ENCODE data around the gene C20orf173.
"Not testable (repeated sequence)": the region's sequence is repeated elsewhere in the genome, so short reads cannot be mapped to it uniquely, and the experiment has no call there.

Gene C20orf173

DNA sequence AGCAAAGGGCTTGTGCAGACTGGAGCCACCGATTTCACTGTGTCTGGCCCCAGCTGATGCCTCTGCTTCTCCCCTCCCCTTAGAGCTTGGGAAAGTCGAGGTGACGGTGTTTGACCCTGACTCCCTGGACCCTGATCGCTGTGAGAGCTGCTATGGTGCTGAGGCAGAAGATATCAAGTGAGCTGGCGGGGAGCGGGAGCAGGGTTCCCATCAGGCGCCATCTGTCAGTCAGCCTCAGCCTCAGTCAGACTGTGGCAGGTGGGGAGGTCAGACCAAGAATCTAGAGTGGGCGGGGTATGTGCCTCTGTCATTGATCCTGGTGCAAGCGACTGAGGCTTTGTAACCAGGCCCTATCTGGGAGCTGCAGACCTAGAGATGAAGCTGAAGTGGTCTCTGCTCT, 17.9 kb upstream of the C20orf173 start:
- in situ Hi-C loops (cut with MboI; ENCODE audit: low sequenced_read_pairs), result no loop called here

DNA sequence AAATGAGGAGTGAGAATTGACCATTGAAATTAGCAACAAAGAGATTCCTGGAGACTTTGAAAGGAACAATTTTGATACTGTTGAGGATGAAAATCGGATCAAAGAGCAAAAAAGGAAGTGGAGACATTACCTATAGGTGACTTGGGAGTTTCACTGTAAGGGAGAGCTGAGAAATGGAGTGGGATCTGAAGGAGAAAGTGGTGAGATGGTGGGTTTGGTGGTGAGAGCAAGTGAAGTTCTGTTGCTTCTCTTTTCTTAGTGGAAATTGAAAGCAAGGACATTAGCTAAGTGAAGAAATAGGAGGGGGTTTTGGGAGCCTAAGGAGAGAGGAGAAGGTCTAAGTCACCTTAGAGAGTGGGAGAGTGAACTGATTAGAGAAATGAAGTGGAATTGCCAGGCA, 16.7 kb upstream of the C20orf173 start:
- in situ Hi-C loops (cut with MboI; ENCODE audit: low sequenced_read_pairs), result no loop called here

DNA sequence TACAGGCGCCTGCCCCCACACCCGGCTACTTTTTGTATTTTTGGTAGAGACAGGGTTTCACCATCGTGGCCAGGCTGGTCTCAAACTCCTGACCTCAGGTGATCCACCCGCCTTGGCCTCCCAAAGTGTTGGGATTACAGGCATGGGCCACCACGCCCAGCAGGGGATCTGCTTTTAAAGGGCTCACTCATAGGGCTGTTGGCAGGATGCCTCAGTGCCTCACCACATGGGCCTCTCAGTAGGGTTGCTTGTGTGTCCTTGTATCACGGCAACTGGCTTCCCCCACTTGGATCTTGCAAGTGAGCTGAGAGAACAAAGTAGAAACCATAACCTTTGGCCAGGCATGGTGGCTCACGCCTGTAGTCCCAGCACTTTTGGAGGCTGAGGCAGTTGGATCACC, 15.5 kb upstream of the C20orf173 start:
- in situ Hi-C loops (cut with MboI; ENCODE audit: low sequenced_read_pairs), result not testable (repeated sequence)

DNA sequence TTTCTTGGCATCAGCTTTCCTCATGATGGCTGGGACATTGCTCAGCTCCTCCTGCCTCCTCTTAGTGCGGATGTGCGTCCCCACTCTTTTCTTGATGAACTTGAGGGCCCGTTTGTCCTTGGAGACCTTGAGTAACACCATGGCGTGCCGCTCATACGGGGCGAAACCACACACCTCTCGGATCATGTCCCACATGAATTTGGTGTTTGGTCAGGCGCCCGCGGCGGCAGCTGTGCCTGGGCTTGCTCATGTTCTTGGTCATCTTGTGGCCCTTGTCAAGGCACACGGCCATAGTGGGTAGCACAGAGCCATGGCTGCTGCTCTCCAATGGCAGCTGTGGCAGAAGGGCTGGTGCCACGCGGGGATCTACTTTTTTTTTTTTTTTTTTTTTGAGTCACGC, 15.0 kb upstream of the C20orf173 start:
- in situ Hi-C loops (cut with MboI; ENCODE audit: low sequenced_read_pairs), result no loop called here

DNA sequence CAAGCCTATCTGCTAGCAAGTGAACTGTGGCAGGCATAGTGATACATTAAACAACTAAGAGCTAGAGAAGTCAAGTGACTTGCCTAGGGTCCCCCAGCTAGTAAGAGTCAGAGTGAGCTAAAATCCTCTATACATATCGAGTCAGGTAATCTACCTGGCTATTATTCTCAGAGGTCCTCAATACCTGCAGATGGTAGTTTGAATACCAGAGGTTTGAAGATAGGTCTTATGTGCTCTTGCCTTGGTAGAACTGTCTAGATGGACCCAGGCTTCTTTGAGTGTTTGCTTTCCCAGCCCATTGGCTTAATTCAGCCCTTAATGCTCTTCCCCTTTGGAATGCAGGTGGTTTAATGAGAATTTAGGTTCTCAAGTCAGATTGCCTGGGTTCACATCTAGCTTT, 13.5 kb upstream of the C20orf173 start:
- in situ Hi-C loops (cut with MboI; ENCODE audit: low sequenced_read_pairs), result no loop called here

DNA sequence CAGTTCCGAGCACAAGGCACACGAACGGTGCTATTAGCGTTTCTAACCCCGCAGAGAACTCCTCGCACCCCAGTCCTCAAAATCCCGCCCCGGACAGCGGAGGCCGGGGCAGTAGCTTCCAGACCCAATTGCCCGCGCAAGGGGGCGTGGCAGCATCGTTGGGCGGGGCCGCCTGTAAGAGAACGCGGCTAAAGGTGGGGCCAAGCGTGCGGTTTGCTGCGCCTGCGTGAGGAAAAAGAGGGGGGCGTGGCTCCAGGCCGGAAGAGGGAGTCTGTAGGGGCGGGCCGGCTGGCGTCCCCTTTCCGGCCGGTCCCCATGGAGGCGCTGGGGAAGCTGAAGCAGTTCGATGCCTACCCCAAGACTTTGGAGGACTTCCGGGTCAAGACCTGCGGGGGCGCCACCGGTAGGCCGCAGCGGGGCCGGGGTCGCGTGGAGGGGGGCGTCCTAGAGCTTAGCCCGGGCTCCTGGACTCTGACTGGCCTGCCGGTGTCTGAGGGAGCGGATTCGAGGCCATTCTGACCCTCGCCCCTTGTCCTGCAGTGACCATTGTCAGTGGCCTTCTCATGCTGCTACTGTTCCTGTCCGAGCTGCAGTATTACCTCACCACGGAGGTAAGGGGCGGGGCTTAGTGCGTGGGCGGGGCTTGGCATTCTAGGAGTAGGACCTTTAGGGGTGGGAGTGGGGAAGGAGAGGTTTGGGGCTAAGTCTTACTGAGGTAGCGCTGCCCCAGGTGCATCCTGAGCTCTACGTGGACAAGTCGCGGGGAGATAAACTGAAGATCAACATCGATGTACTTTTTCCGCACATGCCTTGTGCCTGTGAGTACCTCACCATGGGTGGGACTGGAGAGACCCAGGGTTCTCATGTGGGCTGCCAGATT, 12.6 kb upstream of the C20orf173 start, which contains the start of gene ERGIC3:
Gene ERGIC3 (plus strand): TSS at position 296 of the 880 bp plus-strand sequence. CDS start 20 bp downstream, at position 316.
- in situ Hi-C loops (cut with MboI; ENCODE audit: low sequenced_read_pairs), result no loop called here

DNA sequence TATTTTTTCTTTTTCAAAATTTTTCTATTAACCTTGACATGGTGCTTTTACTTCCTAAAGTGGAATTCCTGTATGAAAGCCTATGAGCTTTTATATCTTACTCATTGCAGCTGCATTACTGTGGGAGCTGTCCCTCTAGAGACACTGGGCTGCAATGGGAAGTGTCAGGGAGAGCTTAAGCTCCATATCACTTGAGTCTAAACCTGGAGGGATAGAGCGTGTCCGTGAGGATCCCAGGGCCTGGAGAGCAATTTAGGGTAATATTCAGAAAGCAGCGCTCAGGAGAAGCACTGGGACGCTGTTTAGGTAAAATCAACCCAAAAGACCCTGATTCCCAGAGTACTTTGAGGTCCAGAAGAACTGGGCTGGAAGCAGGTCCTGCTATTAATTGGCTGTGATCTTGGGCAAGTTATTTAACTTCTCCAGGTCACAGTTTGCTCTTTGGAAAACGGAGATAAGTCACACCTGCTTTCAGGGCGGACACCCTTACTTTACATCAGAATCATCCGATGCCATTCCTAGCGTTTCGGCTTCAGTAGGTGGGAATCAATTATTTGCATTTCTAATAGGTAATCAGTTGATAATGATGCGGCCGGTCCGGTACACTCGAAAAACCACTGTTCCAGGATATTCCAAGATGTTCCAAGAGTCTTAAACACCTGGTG, 11.8 kb upstream of the C20orf173 start:
- in situ Hi-C loops (cut with MboI; ENCODE audit: low sequenced_read_pairs), result no loop called here

DNA sequence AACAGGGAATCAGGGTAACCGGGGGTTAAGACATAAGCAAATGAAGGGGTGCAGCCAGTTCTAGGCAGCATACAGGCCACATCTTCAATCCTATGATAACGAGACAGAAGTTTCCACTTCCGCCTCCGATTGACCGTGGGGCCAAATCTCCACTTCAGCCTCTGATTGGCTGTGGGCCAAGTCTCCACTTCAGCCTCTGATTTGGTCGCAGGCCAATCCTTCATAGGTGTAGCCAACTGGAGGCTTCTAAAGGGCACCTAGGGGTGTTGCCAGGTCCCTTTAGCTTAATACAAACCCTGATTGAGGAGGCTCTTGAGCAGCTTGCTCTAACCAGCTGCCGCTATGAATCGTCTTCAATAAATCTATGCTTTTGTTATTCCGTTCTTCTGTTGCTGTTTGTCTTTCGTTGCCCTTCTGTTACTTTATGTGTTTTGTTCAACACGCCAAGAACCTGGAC, 10.3 kb upstream of the C20orf173 start:
- in situ Hi-C loops (cut with MboI; ENCODE audit: low sequenced_read_pairs), result no loop called here

DNA sequence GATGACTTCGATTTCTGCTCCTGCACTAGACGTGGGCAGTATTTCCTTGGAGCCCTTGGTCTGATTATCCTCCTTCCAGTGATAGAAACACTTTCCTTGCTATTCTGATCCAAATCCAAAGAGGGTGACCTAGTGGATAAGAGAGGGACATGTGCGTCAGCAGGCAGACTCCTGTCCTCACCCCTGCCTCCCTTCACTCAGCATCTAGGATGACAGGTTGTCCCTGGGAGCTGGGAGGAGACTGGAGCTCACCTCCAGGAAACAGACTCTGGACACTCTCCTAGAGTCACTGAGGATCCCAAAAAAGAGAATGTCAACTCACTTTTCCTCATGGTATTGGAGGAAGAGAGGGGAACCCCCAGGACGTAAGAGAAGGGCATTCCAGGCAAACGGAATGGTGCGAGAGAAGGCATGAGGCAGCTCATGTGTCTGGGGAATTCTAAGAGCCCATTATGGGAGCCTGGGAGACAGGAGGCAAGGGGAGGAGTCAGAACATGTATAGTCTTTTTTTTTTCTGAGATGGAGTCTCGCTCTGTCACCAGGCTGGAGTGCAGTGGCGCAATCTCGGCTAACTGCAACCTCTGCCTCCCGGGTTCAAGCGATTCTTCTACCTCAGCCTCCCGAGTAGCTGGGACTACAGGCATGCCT, 2.2 kb downstream of the C20orf173 start:
- in situ Hi-C loops (cut with MboI; ENCODE audit: low sequenced_read_pairs), result no loop called here

DNA sequence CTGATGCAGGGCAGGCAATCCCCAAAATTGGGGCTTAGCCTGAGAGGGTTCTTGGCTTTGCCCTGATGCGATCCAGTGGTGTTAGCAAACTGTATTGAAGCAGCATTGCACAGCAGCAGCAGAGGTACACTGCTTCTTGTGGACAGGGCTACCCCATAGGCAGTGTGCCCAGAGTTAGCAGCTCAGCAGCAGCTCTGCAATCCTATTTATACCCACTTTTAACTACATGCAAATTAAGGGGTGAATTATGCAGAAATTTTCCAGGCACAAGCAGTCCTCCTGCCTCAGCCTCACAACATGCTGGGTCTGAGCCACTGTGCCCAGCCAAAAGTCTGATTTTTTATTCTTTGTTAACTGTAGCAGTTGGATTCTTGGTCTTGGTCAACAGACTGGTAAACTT, 3.8 kb downstream of the C20orf173 start:
- in situ Hi-C loops (cut with MboI; ENCODE audit: low sequenced_read_pairs), result no loop called here

DNA sequence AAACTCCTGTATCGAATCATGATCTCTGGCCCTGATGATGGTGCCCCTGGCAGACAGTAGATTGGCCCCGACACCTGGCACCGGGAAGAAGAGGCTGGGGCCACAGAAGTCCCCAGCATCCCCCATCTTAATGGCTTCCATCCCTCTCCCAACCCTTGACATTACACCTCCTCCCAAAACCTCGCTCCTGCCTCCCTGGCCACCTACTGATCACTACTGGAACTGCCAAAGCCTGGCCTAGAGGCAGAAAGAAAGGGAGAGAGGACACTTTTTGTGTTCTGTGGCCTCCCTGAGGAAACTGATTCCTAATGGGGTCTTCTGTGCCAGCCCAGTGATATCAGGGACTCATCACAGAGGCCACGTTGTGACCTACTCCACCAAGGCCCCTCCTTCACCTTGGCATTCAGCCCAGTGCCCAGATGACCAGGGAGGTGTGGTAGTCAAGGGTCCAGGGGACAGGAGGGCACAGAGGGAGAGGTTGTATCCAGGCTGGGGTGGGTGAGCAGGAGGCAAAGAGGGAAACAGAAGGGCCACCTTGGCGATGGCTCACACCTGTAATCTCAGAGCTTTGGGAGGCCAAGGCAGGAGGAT, 6.1 kb downstream of the C20orf173 start:
- in situ Hi-C loops (cut with MboI; ENCODE audit: low sequenced_read_pairs), result no loop called here

DNA sequence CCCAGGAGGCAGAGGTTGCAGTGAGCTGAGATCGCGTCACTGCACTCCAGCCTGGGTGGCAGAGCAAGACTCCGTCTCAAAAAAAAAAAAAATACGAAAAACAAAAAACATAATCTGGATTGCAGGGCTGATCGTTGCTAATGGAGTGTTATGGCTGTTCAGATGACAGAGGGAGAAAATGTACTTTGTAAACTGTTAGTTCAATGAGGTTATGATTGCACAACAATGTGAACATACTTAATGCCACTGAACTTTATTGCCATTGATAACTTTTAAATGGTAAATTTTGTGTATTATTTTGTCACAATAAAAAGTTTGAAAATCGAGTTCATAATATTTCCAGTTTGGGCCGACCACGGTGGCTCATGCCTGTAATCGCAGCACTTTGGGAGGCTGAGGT, 10.5 kb downstream of the C20orf173 start:
- in situ Hi-C loops (cut with MboI; ENCODE audit: low sequenced_read_pairs), result no loop called here

DNA sequence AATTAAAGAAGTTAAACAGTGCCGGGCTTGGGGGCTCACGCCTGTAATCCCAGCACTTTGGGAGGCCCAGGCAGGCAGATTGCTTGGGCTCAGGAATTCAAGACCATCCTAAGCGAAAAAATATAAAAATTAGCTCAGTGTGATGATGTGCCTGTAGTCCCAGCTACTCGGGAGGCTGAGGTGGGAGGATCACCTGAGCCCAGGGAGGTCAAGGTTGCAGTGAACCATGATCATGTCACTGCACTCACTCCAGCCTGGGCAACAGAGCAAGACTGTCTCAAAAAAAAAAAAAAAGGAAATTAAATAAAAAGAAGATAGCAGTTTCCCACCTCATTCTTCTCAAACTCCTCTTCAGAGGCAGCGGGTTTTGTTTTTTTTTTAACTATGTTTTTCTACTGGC, 11.7 kb downstream of the C20orf173 start:
- in situ Hi-C loops (cut with MboI; ENCODE audit: low sequenced_read_pairs), result not testable (repeated sequence)

DNA sequence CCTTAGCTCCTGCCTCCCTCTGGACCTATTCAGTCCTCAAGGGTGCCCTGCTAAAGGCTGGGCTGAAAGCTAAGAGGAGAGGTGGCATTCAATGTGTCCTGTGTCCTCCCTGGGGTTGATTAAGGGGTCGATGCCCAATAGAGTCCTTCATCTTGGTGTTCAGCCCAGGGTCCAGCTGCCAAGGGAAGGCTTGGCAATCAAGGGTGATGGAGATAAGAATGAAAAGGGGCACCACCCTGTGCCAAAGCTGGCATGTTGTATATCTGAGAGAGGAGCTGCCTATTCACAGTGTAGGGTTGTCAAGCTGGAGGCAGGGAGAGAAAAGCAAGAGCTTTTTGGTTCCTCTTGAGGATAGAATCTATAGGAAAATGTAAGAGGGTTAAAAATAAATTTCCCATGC, 12.3 kb downstream of the C20orf173 start:
- in situ Hi-C loops (cut with MboI; ENCODE audit: low sequenced_read_pairs), result no loop called here

DNA sequence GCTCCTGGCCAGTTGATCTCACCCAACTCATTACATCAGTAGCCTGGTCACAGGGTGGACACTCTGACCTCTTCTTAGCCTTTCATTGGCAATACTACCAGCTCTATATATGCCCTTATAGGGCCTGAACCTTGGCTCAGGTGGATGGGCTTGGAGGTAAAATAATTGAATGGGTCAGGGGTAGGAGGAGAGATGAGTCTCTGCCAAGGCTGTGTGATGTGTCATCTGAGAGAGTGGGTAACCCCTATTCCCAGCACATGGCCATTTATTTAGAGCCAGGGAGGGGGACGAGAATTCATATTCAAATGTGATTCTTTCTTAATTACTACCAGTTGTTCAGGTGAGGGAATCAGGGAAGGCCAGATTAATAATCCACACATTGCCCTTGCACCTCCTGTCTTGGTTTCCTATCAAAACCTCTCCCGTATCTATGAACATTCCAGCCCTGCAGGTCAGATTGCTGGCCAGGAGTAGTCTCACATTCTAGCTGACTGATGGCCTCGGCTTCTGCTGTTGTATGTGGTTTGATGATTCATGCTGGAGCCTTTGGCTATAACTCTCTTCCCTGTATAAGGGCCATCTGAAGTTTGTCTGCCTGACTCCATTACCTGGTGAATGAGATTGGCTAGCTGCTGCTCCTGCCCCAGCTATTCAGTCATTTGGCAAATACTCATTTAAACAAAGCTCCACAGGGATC, 13.4 kb downstream of the C20orf173 start:
- in situ Hi-C loops (cut with MboI; ENCODE audit: low sequenced_read_pairs), result no loop called here

DNA sequence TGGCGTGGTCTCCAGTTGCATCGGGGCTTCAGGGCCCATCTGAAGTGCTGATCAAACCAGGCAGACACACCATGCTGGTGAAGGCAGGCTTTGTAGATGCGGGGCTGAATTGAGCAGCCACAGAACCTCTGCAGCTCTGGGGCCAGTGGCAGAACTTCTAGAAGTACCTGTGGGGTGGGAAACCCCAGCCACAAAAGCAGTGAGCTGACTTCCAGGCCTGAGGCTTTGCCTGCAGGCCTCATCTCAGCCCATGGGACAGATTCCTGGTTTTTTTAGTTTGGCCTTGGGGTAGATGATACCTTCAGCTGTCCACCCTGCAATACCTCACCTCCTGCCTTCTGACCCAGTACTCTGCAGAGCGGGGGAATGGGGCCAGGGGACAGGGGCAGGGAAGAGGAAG, 14.1 kb downstream of the C20orf173 start:
- in situ Hi-C loops (cut with MboI; ENCODE audit: low sequenced_read_pairs), result no loop called here

DNA sequence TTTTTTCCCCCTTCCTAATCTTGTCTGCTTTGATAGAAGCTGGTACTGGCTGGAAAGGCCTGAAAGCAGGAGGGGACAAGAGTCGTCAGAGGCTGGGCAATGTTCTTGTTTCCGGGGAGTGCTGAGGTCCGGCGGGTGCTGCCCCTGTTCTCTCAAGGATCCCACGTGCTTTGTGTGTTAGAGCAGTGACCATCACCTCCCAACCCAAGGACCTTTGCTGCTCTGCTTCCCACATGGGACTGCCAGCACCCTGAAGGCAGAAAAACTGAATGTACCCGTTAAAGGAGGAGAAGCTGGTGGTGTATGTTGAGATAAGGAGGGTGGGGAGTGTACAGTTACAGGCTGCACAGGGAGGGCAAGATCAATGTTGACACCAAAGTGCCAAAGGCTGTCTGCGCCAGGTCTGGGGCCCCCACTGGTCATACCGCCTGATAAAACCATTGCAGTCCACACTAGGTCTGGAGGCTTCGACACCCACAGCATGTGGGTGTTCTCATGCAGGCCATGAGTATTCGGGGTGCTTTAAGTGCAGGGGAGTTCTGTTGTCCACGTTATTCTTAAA, 15.0 kb downstream of the C20orf173 start:
- in situ Hi-C loops (cut with MboI; ENCODE audit: low sequenced_read_pairs), result no loop called here

DNA sequence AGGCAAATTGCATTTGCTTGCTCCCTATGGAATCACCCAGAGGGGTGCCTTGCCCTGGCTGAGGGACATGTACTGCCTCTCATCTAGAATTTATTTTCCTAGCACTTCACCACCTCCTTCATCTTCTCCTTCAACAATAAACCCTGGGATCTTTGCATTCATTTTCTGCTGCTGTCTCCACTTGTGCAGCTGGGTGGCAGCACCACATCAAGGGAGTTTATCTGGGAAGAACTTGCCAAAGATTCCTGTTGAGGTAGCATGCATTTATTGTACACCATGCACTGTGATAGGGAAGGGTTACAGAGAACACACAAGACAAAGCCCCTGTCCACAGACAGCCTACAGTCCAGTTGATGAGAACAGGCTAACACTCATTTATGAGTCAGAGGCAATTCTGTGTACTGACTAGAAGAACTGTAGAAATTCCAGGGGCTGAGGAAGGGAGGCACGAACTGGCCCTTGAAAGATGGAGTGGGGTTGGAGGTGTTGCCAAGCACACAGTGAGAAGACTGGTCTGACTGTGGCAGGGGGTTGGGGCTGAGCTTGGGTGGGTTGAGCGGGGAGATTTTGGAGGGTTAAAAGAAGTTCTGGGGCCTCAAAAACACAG, 17.5 kb downstream of the C20orf173 start:
- in situ Hi-C loops (cut with MboI; ENCODE audit: low sequenced_read_pairs), result no loop called here

DNA sequence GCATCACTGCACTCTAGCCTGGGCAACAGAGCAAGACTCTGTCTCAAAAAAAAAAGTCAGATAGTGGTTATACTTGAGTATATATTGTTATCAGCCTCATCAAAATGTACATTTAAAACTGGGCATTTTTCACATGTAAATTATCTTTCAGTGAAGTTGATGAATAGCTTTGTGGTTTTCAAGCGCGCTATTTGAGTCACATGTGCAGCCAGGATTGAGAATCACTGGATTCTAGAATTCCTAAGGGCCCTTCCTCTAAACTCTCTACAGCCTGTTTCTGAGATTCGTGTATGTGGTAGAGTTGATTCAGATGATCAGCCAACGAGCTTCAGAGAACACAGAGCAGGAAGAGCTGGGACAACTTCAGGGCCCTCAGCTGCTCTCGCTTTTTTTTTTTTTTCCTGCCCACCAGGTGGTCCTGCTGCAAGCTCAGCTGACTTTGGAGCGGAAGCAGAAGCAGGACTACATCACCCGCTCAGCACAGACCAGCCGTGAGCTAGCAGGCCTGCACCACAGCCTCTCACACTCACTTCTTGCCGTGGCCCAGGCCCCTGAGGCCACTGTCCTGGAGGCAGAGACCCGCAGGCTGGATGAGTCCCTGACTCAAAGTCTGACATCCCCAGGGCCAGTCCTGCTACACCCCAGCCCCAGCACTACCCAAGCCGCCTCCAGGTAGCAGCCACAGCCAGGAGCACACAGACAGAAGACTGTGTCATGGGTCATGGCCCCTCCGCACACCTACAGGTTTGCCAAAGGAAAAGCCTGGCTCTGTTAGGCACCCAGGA, 18.3 kb downstream of the C20orf173 start:
- in situ Hi-C loops (cut with MboI; ENCODE audit: low sequenced_read_pairs), result no loop called here
